Natural killer cell treated with Interleukin-12 subunit alpha and Interleukin-12 subunit beta and Interleukin-15 and Interleukin-18, amount 100 ng/mL, for 72 hours (primary cell): Measurements from ENCODE around the gene NSRP1. TPM values are rescaled to one million over a fixed set of nuclear protein-coding genes. Genes with fewer than 3 reads are reported as not detected.
"Not testable (repeated sequence)": the region's sequence is repeated elsewhere in the genome, so short reads cannot be mapped to it uniquely, and the experiment has no call there.

Experiments
- ATAC-seq, 2 donors: fragments of 150-1000 bp; cut with Tn5 transposase in 1 of 2; sonication (Bioruptor Pico), chemical (Tn5 transposase) in 1 of 2; 2 replicates each; pipeline ENCODE4 v1.10.0; 2021
- DNase-seq: peaks from one replicate; pipeline ENCODE4 v3.0.0; 2022; ENCODE audit warnings: low spot score
- H3K27ac Mint-ChIP-seq, 2 donors: 1 replicate in 1 of 2; 2 replicates in 1 of 2; pipeline ENCODE4 v1.8.0; 2022; ENCODE audit warnings: mixed read lengths in 2 of 2, mild to moderate bottlenecking in 1 of 2, moderate library complexity in 1 of 2
- H3K27me3 Mint-ChIP-seq, 2 donors: 1 replicate in 1 of 2; 2 replicates in 1 of 2; pipeline ENCODE4 v1.8.0; 2022; ENCODE audit warnings: mixed read lengths in 2 of 2
- H3K36me3 Mint-ChIP-seq: one replicate; pipeline ENCODE4 v1.8.0; 2022; ENCODE audit warnings: mixed read lengths
- H3K4me1 Mint-ChIP-seq, 2 donors: 1 replicate in 1 of 2; 2 replicates in 1 of 2; pipeline ENCODE4 v1.8.0; 2022; ENCODE audit warnings: low read depth in 2 of 2, mixed read lengths in 2 of 2, mild to moderate bottlenecking in 1 of 2
- H3K4me3 Mint-ChIP-seq: one replicate; pipeline ENCODE4 v1.8.0; 2022; ENCODE audit warnings: mixed read lengths
- H3K9me3 Mint-ChIP-seq: 2 replicates; pipeline ENCODE4 v1.8.0; 2022; ENCODE audit warnings: mixed read lengths
- total RNA-seq, 2 donors: library from RNA; stranded (reverse); gene quantifications; one replicate each; pipeline ENCODE4 v1.2.3, GENCODE V29; 2022

NSRP1 gene
- total RNA-seq, 2 donors from 2014 or later: 35.7 to 59.8 TPM

DNA sequence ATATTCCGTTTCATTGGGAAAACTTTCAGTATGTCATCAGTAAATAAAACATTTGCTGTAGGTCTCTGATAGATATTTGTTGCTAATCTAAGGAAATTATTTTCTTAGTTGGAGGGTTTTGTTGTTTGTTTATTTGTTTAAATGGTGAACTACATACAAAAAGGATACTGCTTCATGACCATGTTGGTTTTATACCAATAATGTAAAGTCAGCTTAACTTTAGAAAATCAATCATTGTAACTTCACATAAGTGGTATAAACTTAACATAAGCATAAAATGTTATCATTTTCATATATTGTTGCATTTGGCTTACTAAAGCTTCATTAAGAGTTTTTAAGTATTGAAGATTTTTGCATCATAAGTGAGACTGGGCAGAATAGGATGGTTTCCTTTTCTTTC lies 57.9 kb downstream of the NSRP1 start:
- Mint-ChIP-seq H3K4me1 (peaks cover 16 to 32% of the 10 kb centered on the region in 2 donors), H3K9me3 (no peaks in the 10 kb centered on the region), H3K36me3 (peaks cover 22% of the 10 kb centered on the region), H3K4me3 (peak overlapping the region; percentile 68), H3K27me3 (no peaks in the 10 kb centered on the region), H3K27ac (peak overlapping the region; percentile 20 to 28)
- DNase-seq (no peak), ATAC-seq (no peak)

DNA sequence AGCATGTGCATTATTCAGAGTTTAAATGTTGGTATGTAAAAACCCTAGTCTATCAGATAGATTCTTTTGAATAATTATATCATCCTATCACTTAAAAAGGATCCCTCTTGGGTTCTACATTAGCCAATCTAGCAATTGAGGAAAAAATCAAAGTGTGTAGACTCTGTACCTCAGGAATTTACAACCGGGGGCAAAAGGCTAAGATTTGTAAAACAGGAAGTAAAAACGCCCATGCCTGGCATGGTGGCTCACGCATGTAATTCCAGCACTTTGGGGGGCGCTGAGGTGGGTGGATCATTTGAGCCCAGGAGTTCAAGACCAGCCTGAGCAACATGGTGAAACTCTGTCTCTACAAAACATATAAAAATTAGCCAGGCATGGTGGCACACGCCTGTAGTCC lies 60.2 kb downstream of the NSRP1 start:
- H3K27me3 Mint-ChIP-seq: no peaks in the 10 kb centered on the region
- no peaks in the 10 kb centered on the region for H3K9me3 Mint-ChIP-seq
- ATAC-seq: no peak
- peaks cover 29% of the 10 kb centered on the region for H3K36me3 Mint-ChIP-seq
- DNase-seq: no peak
- no peak overlapping the region for H3K4me3 Mint-ChIP-seq
- H3K4me1 Mint-ChIP-seq: peaks cover 10 to 27% of the 10 kb centered on the region in 2 donors
- no peak overlapping the region for H3K27ac Mint-ChIP-seq

DNA sequence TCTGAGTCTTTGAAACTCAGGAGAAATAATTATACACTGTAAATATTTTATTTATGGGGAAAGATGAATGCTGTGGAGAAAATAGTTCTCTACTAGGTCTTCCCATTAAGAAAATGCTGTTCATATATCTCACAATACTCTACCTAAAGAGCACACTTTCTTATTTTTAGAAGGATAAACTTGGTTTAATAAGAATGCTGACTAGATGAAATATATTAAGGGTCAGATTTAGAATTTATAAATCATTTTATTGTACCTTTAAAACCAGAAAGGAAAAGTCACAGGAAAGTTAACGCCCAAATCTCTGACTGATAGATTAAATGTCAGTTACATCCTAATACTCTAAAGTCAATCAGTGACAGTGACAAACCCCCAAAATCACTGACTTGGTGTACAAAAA lies 70.1 kb downstream of the NSRP1 start:
- no peaks in the 10 kb centered on the region for H3K27me3 Mint-ChIP-seq
- H3K4me1 Mint-ChIP-seq: peaks cover 0 to 4% of the 10 kb centered on the region in 2 donors
- ATAC-seq: no peak
- DNase-seq: no peak
- no peaks in the 10 kb centered on the region for H3K9me3 Mint-ChIP-seq
- peaks cover 18% of the 10 kb centered on the region for H3K36me3 Mint-ChIP-seq
- no peak overlapping the region for H3K27ac Mint-ChIP-seq
- H3K4me3 Mint-ChIP-seq: no peak overlapping the region

DNA sequence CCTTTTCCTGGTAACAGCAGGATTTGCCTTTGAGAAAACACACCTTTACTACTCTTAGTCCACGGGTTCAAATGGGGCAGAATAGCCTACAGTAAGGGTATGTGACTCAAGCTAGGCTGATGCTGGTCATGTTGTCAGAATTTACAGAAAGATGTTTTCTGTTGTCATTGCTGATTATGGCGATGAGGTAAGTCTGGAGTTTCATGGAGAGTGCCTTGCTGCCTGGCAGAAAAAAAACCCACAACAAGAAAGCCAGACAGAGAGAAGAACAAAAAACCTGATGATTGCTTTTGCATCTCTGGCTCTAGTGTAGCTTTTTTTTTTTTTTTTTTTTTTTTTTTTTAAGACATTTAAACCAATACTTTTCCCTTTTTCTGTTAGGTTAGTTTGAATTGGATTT lies 71.0 kb downstream of the NSRP1 start:
- Mint-ChIP-seq H3K9me3 (no peaks in the 10 kb centered on the region), H3K4me1 (peaks cover 3 to 4% of the 10 kb centered on the region in 2 donors), H3K27me3 (no peaks in the 10 kb centered on the region), H3K27ac (no peak overlapping the region), H3K4me3 (no peak overlapping the region), H3K36me3 (peaks cover 18% of the 10 kb centered on the region)
- no peak for ATAC-seq
- DNase-seq: no peak

DNA sequence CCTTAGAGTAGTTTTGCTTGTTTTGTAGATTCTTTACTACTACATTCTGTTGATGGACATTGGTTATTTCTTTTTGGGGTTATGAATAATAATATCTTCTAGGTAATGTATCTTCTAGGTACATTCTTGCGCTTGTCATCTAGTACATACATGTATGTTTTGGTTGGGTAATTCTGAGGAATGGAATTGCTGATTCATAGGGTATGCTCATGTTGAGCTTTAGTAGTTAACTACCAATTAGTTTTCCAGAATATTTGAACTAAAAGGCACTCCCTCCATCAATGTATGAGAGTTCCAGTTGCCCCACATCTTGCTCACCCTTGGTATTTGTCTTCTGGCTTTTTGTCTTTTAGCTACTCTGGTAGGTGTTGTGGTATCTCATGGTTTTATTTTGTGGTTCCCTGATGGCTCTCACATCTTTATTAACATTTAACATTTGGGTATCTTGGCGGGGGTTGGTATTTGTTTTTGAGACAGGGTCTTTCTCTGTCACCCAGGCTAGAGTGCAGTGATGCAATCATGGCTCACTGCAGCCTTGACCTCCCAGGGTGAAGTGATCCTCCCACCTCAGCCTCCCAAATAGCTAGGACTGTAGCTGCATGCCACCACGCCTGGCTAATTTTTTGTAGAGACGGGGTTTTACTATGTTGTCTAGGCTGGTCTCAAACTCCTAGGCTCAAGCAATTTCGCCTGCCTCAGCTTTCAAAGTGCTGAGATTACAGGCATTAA lies 71.8 kb downstream of the NSRP1 start:
- DNase-seq: no peak
- no peaks in the 10 kb centered on the region for H3K27me3 Mint-ChIP-seq
- H3K27ac Mint-ChIP-seq: no peak overlapping the region
- peaks cover 3 to 4% of the 10 kb centered on the region in 2 donors for H3K4me1 Mint-ChIP-seq
- no peak for ATAC-seq
- no peaks in the 10 kb centered on the region for H3K9me3 Mint-ChIP-seq
- no peak overlapping the region for H3K4me3 Mint-ChIP-seq
- H3K36me3 Mint-ChIP-seq: peaks cover 13% of the 10 kb centered on the region

DNA sequence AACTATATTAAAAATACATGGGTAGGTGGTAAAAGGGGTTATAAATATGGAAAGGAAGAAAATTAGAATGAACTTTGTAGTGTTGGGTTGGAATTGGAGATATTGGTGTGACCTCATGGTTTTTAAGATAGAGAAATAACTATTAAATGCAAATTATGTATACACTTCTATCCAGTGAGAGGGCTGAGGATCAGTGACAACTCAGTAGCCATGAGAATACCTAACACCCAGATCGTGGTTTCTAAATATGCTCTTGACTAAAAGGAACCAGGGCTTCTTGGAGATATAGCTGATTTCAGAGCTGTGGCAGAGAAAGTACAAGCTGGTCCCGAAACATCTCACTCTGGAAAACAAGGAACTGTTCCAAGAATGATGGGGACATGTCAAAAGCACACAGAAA lies 74.5 kb downstream of the NSRP1 start:
- H3K27ac Mint-ChIP-seq: no peak overlapping the region
- H3K4me1 Mint-ChIP-seq: peaks cover 3 to 4% of the 10 kb centered on the region in 2 donors
- DNase-seq: no peak
- H3K36me3 Mint-ChIP-seq: no peaks in the 10 kb centered on the region
- no peaks in the 10 kb centered on the region for H3K9me3 Mint-ChIP-seq
- ATAC-seq: no peak
- peaks cover 0 to 2% of the 10 kb centered on the region in 2 donors for H3K27me3 Mint-ChIP-seq
- H3K4me3 Mint-ChIP-seq: no peak overlapping the region

DNA sequence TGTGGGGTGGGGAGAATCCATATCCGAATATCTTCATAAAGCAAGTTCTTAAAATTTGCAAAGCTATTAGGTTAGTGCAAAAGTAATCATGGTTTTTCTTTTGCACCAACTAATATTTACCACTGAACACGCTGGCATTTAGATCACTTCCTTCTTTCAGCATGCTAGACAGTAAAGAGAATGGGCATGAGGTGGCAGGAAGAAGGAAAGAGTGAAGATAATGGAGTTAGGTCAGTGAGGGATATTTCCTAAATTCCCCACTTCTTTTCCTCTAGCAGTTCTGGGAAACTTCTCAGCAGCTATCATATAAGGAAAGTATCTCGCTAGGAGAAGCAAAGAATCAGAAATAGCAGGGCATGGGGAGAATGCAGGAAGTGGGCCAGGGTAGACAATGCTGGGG lies 79.9 kb downstream of the NSRP1 start:
- Mint-ChIP-seq H3K4me1 (peaks cover 0 to 3% of the 10 kb centered on the region in 2 donors), H3K27ac (no peak overlapping the region), H3K4me3 (no peak overlapping the region), H3K27me3 (peaks cover 2 to 5% of the 10 kb centered on the region in 2 donors), H3K36me3 (no peaks in the 10 kb centered on the region), H3K9me3 (no peaks in the 10 kb centered on the region)
- ATAC-seq (no peak), DNase-seq (no peak)

DNA sequence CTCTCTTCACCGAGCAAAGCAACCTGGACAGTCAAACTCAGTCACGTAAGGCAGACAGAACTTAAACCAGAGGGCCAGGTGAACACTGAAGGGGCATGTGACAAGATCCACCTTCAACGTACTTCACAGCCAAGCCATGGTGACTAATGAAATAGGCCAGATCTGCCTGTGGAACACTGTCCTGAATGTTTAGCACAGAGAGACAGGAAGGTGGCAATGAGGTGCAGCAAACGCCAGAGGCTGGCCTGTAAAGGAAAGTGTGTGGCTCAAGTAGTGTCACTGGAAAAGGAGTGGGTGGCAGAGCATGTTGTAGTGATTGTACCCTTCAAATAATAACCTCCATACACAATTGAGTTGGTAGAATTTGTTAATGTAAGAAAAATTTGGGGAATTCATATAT lies 80.8 kb downstream of the NSRP1 start:
- Mint-ChIP-seq H3K27me3 (peaks cover 2 to 5% of the 10 kb centered on the region in 2 donors), H3K4me1 (no peaks in the 10 kb centered on the region), H3K27ac (no peak overlapping the region), H3K4me3 (no peak overlapping the region), H3K36me3 (no peaks in the 10 kb centered on the region), H3K9me3 (no peaks in the 10 kb centered on the region)
- ATAC-seq (no peak), DNase-seq (no peak)

DNA sequence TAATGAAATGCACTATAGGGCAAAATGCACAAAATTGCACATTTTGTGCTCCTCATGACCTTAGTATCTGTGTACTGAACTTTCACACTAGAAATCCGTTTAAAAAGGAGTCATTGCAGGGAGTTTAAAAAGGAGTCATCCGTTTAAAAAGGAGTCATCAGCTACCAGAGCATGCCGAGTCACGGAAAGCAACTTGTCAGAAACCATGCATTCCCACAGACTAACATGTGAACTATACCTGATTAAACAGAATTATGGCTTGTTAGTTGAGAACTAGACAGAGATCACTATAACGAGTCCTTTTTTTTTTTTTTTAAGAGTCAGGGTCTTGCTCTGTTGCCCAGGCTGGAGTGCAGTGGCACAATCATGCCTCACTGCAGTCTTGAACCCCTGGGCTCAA lies 83.0 kb downstream of the NSRP1 start:
- H3K27ac Mint-ChIP-seq: no peak overlapping the region

DNA sequence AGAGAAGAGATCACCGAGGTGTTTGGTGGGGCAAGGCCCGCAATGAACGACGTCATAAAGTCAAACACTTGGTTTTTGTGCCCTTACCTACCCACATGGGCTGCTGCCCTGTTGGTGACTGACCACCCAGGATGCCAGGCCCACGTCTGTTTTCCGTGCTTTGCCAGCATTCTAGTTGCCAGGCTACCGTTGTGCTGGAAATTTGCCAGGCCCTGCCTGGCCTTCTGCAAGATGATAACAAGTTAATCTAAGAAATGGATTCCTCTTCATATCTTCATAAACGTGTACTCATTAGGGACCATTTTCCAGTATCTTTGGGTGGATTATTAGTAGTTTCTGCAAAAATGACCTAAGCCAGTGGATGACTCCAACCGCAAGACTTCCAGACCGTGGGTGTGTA lies 83.5 kb downstream of the NSRP1 start:
- peaks cover 3 to 5% of the 10 kb centered on the region in 2 donors for H3K27me3 Mint-ChIP-seq
- H3K9me3 Mint-ChIP-seq: no peaks in the 10 kb centered on the region
- no peak for ATAC-seq
- no peak for DNase-seq
- H3K4me3 Mint-ChIP-seq: no peak overlapping the region
- H3K4me1 Mint-ChIP-seq: no peaks in the 10 kb centered on the region
- no peaks in the 10 kb centered on the region for H3K36me3 Mint-ChIP-seq
- H3K27ac Mint-ChIP-seq: no peak overlapping the region

More for the DNA sequence above, 83.0 kb downstream of the NSRP1 start:
- Mint-ChIP-seq H3K4me3 (no peak overlapping the region), H3K4me1 (no peaks in the 10 kb centered on the region), H3K36me3 (no peaks in the 10 kb centered on the region), H3K9me3 (no peaks in the 10 kb centered on the region), H3K27me3 (peaks cover 5% of the 10 kb centered on the region in 2 donors)
- DNase-seq (no peak), ATAC-seq (no peak)

DNA sequence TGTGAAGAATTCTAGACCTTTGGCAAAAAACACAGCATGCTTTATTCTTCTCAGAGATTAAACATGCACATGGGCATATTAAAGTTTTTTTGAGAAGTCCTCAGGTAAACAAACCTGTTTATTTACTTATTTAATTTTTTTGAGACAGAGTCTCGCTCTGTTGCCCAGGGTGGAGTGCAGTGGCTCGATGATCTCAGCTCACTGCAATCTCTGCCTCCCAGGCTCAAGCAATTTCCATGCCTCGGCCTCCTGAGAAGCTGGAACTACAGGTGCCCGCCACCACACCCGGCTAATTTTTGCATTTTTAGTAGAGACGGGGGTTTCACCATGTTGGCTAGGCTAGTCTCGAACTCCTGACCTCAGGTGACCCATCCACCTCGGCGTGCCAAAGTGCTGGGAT lies 84.0 kb downstream of the NSRP1 start:
- not testable (repeated sequence) for H3K9me3 Mint-ChIP-seq, H3K27me3 Mint-ChIP-seq

DNA sequence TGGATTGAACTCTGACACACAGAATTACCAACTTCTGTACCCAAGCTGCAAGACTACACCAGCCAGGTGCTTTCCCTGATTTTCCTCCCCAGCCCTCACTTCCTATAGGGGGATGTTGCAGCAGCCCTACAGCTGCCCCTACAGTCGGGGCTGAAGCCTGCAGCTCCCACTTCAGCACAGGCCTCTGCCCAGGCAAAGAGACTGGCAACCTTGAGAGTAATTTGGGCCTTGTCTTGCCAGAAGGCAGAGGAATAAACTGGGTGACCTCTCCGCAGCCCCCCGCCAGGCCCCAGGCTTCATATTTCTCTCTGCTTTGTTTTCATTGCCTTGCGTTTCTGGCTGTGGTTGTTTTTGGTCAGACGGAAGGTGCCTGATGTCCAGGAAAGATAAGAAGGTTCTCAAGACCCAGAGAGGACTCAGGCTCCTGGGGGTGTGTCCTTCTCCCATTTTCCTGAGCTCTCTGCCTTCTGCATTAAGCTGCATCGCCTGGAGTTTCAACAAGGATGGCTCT lies 86.9 kb downstream of the NSRP1 start:
- Mint-ChIP-seq H3K9me3 (no peaks in the 10 kb centered on the region), H3K36me3 (no peaks in the 10 kb centered on the region), H3K4me1 (peaks cover 0 to 8% of the 10 kb centered on the region in 2 donors), H3K27me3 (peaks cover 0 to 12% of the 10 kb centered on the region in 2 donors), H3K4me3 (no peak overlapping the region), H3K27ac (no peak overlapping the region)
- no peak for ATAC-seq
- DNase-seq: no peak

More for the DNA sequence above, 84.0 kb downstream of the NSRP1 start:
- not testable (repeated sequence) for H3K36me3 Mint-ChIP-seq, H3K4me3 Mint-ChIP-seq, DNase-seq, H3K4me1 Mint-ChIP-seq, H3K27ac Mint-ChIP-seq, ATAC-seq

DNA sequence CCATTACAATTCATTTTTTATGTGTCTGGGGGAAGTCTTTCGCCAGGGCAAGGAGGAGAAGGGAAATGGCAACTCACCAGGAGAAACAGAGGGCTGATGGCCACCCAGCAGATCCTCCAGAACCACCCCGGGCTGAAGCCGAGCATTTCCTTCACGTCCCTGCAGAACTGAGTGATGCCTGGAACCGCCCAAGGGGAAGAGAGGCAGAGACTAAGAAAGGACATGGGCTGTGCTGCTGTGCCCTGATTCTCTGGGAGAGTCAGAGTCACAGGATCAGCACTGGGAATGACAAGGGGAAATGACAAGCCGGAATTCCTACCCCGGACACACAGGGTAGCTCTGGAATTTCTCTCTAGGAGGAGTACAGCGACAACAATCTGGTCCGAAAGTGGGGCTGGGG lies 91.0 kb downstream of the NSRP1 start:
- Mint-ChIP-seq H3K4me1 (peaks cover 18 to 29% of the 10 kb centered on the region in 2 donors), H3K36me3 (no peaks in the 10 kb centered on the region), H3K4me3 (no peak overlapping the region), H3K27me3 (peaks cover 0 to 12% of the 10 kb centered on the region in 2 donors), H3K9me3 (no peaks in the 10 kb centered on the region), H3K27ac (no peak overlapping the region)
- DNase-seq: no peak
- ATAC-seq: no peak

DNA sequence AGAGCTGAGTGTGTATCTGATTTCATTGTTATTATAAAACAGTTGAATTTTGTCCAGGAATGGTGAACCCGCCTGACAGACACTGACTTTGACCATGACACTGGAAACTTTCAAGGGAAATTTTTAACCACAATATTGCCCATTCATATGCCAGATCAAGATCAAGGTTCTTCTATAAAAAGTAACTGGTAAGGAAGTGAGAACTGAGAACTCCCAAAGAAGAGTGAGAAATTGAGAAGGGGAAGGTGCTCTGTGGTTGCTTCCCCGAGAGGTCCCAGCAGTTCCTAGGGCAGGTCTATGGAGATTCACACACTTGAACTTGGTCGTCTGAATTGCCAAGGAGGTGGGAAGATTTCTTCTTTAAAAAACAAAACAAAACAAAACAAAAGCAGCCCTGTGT lies 91.6 kb downstream of the NSRP1 start:
- H3K27ac Mint-ChIP-seq: no peak overlapping the region

More for the DNA sequence above, 91.6 kb downstream of the NSRP1 start:
- H3K4me1 Mint-ChIP-seq: peaks cover 18 to 33% of the 10 kb centered on the region in 2 donors
- H3K9me3 Mint-ChIP-seq: no peaks in the 10 kb centered on the region
- H3K27me3 Mint-ChIP-seq: peaks cover 0 to 9% of the 10 kb centered on the region in 2 donors
- no peak for DNase-seq
- no peak overlapping the region for H3K4me3 Mint-ChIP-seq
- H3K36me3 Mint-ChIP-seq: no peaks in the 10 kb centered on the region
- no peak for ATAC-seq
